ENCODE measurements around the gene POLDIP2.

Gene POLDIP2

DNA sequence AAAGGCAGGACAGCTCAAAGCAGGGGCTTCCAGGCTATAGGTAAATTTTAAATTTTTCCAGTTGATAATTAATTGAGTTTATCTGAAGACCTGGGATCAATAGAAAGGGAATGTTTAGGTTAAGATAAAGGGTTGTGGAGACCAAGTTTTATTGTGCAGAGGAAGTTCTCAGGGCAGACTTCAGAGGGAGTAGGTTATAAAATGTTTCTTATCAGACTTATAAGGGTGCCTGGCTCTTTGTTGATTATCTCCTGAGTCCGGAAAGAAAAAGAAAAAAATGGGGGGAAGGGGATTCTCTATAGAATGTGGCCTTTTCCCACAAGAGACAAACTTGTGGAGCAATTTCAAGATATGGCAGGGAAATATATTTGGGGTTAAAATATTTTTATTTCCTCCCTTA lies 32.8 kb upstream of the POLDIP2 start:
- DNase-seq (ENCODE audit: low spot score), result no peak

DNA sequence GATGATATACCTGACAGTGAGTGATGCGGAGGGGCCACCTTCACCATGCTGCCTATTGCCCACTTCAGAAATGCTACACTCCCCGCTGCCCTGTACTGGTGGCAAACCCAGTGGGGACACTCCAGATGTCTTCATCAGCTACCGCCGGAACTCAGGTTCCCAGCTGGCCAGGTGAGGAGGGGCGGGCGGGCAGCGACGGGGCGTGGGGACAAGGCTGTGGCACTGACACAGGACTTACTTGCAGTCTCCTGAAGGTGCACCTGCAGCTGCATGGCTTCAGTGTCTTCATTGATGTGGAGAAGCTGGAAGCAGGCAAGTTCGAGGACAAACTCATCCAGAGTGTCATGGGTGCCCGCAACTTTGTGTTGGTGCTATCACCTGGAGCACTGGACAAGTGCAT lies 30.8 kb upstream of the POLDIP2 start:
- no peak for DNase-seq (ENCODE audit: low spot score)

DNA sequence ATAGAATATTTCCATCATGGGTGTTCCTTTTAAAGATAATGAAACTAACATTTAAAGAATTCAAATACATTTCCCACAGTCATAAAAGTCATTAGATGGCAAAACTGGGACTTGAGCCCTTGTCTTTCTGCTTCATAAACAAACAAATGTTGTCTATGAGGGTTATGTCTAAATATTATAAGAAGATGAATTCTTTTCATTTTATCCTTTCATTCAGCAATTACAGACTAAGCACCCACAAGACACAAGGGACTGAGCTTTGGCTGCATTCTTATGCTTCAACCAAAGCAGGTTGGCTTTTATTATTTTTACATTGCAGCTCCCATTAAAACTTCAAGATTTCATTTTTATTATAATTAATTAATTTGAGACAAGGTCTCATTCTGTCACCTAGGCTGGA lies 29.1 kb upstream of the POLDIP2 start:
- no peak for DNase-seq (ENCODE audit: low spot score)

DNA sequence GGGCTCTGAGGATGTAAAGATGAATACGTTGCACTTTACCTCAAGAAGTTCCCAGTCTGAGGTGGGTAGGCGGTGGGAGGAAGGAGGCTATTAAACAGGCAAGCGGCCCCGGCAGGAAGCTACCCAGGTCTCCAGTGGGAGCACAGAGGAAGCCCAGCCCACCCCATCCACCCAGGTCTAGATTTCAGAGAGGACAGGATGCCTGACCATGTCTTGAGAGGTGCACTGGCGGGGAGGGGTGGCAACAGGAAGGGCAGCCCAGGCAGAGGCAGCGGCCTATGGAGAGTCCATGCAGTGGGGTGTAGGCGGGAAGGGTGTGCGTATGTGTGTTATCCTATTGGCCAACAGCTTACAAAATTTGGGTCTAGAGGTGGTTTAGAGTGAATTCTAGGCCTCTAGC lies 28.1 kb upstream of the POLDIP2 start:
- no peak for DNase-seq (ENCODE audit: low spot score)

DNA sequence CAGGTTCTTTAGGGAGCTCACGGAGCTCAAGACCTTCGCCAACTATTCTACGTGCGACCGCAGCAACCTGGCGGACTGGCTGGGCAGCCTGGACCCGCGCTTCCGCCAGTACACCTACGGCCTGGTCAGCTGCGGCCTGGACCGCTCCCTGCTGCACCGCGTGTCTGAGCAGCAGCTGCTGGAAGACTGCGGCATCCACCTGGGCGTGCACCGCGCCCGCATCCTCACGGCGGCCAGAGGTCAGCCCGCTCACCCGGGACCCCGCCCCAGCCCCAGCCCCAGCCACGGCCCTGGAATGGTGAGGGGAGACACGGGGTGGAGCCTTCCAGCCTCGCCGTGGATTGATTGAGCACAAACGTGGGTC lies 27.7 kb upstream of the POLDIP2 start:
- DNase-seq (ENCODE audit: low spot score), result no peak

DNA sequence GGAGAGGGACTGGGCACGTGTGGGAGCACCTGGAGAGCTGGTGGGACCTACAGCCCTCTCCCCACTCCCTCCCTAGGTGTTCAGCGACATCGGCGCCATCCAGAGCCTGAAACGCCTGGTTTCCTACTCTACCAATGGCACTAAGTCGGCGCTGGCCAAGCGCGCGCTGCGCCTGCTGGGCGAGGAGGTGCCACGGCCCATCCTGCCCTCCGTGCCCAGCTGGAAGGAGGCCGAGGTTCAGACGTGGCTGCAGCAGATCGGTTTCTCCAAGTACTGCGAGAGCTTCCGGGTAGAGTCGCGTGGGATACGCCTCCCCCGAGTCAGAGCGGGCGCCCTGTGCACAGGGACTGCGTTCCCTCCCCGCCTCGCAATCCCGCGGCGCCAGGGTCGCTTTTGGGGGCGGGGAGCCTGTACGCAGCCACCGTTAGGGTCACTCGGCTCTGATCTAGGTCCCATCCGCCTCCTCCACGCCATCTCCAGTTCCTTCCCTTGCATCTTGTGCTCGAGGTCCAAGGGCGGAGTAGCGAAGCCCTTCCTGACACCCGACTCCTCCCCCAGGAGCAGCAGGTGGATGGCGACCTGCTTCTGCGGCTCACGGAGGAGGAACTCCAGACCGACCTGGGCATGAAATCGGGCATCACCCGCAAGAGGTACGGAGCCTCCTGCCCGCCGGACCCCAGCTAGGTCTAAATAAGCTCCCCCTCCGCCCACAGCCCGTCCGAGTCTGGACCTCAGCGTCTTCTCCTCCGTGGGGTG lies 27.1 kb upstream of the POLDIP2 start:
- no peak for DNase-seq (ENCODE audit: low spot score)

DNA sequence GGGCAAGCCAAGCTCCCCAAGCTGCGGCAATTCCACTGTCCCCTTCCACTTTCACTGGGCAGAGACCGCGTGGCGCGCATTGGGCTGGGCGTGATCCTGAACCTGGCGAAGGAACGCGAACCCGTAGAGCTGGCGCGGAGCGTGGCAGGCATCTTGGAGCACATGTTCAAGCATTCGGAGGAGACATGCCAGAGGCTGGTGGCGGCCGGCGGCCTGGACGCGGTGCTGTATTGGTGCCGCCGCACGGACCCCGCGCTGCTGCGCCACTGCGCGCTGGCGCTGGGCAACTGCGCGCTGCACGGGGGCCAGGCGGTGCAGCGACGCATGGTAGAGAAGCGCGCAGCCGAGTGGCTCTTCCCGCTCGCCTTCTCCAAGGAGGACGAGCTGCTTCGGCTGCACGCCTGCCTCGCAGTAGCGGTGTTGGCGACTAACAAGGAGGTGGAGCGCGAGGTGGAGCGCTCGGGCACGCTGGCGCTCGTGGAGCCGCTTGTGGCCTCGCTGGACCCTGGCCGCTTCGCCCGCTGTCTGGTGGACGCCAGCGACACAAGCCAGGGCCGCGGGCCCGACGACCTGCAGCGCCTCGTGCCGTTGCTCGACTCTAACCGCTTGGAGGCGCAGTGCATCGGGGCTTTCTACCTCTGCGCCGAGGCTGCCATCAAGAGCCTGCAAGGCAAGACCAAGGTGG lies 24.0 kb upstream of the POLDIP2 start:
- no peak for DNase-seq (ENCODE audit: low spot score)

DNA sequence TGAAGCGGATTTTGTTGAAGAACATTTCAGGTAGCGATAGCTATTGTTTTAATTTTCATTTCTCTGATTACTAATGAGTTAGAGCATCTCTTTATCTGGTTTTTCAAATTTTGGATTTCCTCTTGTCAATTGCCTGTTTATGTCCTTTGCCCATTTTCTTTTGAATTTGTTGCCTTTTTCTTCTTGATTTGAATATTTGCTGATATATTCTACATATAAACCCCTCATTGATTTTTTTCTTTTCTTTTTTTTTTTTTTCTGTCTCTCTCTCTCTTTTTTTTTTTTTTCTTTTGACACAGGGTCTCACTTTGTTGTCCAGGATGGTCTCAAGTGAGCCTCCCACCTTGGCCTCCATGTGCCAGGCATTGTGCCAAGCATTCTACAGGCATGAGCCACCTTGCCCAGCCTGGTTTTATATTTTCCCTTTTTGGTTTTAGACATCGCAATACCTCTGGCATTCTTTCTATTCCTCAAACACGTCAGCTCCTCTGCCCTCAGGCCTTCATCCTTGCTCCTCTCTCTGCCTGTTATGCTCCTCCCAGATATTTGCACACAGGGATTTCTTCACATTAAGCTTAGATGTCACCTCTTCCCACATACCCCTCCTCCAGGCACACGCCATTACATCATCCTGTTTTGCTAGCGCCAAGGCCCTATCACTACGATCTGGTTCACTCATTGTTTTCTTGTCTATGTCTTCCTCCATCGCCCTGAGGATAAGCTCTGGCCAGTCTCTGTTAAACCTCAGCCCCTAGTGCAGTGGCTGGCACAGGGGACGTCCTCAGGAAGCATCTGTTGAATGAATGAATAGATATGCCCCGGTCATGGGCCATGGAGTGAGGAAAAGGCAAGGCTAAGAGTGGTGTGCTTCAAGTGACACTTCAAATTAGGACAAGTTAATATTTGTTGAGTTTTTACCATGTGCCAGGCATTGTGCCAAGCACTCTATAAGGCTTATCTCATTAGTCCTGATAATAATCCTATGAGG lies 22.8 kb upstream of the POLDIP2 start:
- DNase-seq (ENCODE audit: low spot score), result no peak

DNA sequence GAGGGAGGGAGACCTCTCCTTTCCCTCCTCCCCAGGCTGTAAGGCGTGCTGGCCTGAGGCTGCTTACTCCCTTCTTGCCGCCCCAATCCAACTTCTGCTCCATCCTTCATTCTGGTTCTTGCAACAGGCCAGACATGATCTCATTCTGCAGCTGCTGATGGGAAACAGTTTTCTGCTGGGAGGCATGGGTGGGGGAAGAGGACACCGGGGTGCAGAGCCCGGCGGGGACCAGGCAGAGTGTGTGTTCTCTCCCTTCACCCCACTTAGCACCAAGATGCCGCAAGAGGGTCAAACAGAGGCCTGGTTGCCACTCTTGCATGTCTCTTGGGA lies 15.6 kb upstream of the POLDIP2 start:
- DNase-seq (ENCODE audit: low spot score), result no peak

DNA sequence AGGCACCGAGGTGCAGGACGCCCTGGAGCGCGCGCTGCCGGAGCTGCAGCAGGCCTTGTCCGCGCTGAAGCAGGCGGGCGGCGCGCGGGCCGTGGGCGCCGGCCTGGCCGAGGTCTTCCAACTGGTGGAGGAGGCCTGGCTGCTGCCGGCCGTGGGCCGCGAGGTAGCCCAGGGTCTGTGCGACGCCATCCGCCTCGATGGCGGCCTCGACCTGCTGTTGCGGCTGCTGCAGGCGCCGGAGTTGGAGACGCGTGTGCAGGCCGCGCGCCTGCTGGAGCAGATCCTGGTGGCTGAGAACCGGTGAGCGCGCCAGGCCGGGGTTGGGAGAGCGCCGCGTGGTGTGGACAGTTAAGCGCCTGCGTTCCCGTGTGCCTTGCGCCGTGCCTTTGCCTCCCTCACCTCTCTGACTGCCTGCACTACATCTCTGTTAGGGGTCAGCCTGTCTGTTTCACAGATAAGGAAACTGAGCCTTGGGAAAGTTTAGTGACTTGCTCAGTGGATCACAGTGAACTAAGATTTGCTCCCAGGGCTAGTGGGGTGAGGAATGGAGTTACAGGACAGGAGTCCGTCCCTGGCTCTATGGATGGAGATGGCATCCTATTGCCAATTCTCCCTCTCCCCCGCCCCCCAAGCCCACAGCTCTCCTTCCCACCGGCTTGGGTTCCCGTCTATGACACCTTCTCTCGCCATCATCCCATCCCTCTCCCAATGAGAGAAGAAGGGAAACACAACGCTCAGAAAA lies 15.0 kb upstream of the POLDIP2 start:
- DNase-seq (ENCODE audit: low spot score), result no peak

DNA sequence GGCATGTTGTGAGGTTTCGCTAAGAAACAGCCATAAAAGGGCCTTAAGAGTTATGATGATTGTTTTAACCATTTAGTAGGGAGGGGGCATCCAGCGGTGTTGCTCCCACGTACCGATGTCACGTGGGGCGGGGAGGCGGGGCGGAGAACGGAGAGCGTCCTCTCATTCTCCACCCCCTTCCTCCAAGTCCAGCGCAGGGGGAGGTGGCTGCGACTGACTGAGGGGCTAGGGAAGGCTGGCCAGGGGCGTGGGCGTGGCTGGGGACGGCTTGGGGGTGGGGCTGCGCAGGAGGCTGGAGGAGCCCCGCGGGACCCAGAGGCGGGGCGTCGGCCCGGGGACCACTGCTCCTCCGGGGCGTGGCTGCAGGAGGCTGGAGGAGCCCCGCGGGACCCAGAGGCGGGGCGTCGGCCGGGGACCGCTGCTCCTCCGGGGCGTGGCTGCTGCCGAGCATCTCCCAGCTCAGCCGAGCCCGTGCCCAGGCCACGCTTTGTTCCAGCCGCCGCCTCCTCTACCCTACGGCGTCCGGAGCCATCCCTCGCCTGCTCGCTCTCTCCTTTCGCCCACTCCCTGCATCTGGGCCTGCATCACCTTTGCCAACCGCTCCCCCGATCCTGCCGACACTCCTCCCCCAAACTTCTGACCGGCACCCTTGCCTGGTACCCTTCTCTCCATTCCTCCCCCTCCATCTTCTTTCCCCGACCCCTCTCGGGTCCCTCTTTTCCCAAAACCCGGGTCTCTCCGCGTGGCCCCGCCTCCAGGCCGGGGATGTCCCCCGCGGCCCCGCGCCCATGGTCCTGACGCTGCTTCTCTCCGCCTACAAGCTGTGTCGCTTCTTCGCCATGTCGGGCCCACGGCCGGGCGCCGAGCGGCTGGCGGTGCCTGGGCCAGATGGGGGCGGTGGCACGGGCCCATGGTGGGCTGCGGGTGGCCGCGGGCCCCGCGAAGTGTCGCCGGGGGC lies 14.2 kb upstream of the POLDIP2 start, which contains the start of gene SARM1:
Gene SARM1, plus strand, starts transcription at position 450 of the 958 bp plus-strand sequence. Its CDS starts 339 bp downstream, at position 789.
- peak; percentile 97 for DNase-seq (ENCODE audit: low spot score)

DNA sequence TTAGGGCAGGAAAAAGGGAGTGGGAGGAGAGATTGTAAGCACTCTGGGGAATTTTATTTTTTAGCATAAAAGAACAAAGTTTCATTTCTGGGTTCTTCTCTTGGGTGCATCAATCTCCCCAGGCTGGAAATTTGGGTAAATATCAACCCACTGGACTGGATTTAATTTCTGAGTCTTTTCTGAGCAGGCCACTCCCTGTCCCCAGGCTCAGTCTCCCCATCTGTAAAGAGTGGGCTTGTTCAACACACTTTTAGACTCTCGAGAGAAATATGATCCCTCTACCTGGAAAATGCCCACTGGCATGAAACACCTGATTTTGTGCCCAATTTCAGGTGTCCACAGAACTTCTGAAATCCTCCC lies 13.4 kb upstream of the POLDIP2 start:
- no peak for DNase-seq (ENCODE audit: low spot score)

DNA sequence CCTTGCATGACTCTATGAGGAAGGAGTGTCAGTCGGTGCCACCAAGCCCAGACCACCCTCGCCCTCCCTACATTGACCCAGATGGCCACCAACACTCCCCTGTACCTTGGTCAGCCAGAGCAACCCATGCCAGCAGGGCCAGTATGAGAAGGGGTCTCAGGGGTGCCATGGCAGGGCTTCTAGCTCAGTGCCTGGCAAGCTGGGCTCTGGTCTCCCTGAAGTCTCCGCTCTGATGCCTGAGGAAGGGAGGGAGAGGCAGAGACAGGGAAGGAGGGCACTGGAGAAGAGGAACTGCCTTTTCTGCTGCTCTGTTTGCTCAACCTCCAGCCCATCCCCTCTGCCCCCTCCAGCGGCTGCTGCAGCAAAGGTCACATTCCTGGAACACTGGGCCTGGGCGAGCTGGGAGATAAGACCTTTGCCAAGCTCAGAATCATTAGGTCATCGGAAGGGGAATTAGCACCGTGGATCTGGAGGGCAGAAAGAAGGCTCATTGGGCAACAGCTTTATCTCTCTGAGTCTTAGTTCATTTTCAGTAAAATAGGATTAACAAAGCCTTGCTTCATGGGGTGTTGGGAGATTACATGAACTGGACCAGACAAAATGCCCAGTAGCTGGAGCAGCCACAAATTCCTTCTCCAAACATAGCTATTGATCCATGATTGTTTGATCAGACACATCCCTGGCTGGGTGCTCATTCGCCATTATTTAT lies 12.9 kb upstream of the POLDIP2 start, which contains the start of gene VTN:
Gene VTN, minus strand, starts transcription at position 273 of the 709 bp plus-strand sequence. Its CDS starts 104 bp downstream, at position 169.
- peak; percentile 98 for DNase-seq (ENCODE audit: low spot score)

DNA sequence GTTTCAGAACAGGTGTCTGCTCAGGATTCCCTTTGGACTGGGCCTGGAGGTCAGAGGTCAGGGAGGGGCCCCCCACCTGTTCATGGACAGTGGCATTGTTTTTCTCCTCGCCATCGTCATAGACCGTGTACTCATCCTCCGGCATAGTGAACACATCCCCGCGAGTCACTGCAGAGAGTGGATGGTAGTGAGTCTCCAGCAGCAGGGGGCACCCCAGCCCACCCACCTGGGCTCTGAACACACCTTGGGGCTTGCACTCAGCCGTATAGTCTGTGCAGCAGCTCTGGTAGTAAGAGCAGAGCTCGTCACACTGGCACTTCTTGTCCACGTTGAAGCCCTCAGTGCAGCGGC lies 12.3 kb upstream of the POLDIP2 start:
- peak; percentile 44 for DNase-seq (ENCODE audit: low spot score)

DNA sequence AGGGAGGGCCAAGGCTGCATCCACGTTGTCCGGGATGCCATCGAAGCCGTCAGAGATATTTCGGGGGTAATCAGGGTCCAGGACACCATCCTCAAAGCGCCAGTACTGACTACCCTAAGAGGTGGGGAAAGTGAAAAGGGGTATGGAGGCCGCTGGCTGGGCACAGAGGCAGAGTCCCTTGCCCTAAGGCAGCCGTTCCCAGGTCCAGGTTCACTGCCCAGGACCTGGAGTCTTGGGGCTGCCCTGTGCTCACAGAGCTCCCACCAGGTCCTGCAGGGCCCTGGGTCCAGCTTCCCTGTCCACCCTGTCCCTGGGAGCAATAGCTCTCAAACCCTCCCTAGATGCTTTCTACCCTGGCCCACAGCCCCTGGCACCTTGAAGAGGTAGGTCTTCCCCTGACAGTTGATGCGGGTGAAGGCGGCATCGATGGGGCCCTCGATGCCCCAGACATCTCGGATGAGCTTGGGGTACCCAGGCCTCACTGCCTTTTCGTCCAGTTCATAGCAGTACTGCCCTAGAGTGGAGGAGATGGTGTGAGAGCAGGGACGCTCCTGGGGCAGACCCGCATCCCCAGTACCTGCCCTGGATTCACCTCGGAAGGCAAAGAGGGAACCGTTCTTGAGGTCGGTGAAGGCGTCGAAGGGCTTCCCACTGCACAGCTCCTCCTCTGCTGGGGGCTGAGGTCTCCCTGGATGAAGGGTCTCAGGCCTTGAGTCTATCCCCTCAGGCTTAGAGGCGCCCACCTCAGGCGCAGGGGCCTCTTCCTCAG lies 11.8 kb upstream of the POLDIP2 start:
- no peak for DNase-seq (ENCODE audit: low spot score)

DNA sequence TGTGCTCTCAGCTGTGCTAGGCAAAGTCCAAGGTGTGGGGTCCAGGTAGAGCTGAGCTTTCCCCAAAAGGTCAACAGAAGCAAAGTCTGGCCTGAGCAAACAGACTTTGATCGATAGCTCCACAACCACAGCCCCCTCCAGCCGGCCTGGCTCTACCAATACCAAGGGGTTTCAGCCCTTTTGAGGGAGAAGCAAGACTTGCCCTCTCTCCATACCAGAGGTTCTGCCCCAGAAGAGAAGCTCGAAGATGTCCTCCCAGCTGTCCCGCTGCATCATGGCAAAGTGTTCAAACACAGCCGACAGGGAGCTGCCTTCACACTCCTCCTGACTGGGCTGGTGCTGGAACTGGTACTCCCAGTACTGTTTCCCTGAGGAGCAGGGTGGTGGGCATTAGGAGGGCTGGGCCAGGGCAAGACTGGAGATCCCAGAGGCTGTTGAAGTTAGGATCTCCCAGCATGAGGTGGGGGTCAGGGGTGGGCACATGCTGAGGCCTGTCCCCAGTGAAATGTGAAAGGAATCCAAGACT lies 11.0 kb upstream of the POLDIP2 start:
- peak; percentile 80 for DNase-seq (ENCODE audit: low spot score)

DNA sequence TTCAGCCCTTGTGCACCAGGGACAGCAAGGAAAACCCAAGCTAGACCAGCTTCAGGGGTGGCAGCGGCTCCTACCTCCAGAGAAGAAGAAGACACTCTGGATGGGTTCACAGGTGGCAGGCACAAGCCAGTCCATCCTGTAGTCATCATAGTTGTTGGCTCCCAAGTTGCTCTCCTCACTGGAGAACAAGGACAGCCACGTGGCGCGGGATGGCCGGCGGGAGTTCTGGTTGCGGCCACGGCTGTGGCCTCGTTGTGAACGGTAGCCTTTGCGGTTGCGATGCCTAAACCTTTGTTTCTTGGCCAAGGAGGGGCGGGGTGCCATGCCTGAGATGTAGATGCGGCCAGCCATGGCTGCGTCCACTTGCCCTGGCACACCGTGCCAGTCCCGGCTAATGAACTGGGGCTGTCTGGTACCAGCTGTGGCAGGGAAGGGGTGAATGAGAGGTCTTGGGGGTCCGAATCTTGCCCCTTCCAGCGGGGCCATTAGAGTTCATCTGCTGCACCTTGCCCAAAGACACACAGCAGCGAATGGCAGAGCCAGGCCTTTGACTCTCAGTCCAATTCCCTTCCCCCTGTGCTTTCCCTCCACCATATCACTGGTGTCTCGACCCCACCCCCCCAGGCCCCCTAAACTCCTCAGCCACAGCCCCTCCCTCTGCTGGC lies 10.4 kb upstream of the POLDIP2 start:
- DNase-seq (ENCODE audit: low spot score), result no peak

DNA sequence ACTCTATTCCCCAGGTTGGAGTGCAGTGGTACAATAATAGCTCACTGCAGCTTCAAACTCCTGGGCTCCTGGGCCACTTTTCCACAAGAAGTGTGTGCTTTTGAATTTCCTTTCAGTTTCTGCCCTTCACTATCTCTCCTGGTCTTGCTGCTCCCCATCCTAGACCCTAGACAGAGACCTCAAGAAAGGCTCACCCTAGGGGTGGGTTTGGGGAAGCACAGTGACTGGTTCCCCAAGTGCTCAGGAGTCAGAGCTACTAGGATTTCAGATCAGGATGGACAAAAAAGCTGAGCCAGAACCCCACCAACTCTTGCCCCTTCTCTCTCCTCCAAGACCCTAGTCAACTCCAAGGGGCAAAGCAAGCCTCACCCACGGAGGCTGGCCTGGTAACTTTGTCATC lies 9.3 kb upstream of the POLDIP2 start:
- DNase-seq (ENCODE audit: low spot score), result no peak

DNA sequence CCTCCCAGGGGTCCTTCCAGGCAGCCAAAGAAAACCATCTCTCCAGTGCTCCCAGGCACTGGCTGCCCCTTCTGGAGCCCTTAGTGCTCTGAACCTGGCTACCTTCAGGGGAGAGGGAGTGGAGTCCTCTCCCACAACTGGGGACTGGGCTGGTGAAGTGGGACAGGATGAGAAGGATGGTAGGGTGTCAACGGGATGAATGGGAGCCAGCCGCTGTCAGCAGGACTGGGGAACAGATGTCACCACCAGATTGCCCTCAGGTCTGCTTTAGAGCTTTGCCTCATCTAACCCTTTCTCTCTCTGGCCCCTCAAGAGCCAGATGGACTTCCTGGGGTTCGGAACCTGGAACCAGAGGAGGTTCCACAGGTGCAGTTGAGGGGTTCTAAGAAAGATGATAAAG lies 8.2 kb upstream of the POLDIP2 start:
- DNase-seq (ENCODE audit: low spot score), result no peak

Data from HuH-7 (cell line).